ENCODE data around the gene FOXE1. TPM values are rescaled to one million over a fixed set of nuclear protein-coding genes. Genes with fewer than 3 reads are reported as not detected.

The FOXE1 gene
- not detected for total RNA-seq

GRCh38 chr9:97853056-97853843, at the start of gene FOXE1:
Gene FOXE1, plus strand, starts transcription at chr9:97853226. Its CDS starts 689 bp downstream, at chr9:97853915.
- H3K9me3 ChIP-seq, result no peaks in the 10 kb centered on the region
- intact Hi-C loops (cut with DNase I; ENCODE audit: low total_unique reads), result no loop called here
- H3K36me3 ChIP-seq, result no peaks in the 10 kb centered on the region
- TF ChIP-seq CTCF (IDR thresholded peaks at IDR 0.05) (no peak), EP300 (IDR thresholded peaks at IDR 0.05; ENCODE audit: low read depth) (no peak), POLR2AphosphoS5 (IDR thresholded peaks at IDR 0.05) (no peak), POLR2A (IDR thresholded peaks at IDR 0.05) (no peak)
- peaks cover 4 to 44% (median 22%) of the 10 kb centered on the region in 4 donors for H3K4me1 ChIP-seq
- in situ Hi-C loops (cut with MboI; ENCODE audit: low pct_ligation_motif_present in 1 of 4, low pct_unique_long_range_greater_than_20kb in 1 of 4, low sequenced_read_pairs in 3 of 4), result no loop called here
- H3K27me3 ChIP-seq, result peaks cover 100% of the 10 kb centered on the region
- peak within 1 kb of the TSS in 3 of 4 donors; percentile 13 to 50 (median 29) for H3K4me3 ChIP-seq
- H3K27ac ChIP-seq, result no peak within 1 kb of the TSS
- DNase-seq, result no peak
- WGBS, 2 donors (ENCODE audit: low coverage in 1 of 2), result 3% methylated on average over 46 of the region's 83 CpGs; no CpG with 5 or more reads in 1 of the 2 donors

GRCh38 chr9:97804059-97804365, 49.0 kb upstream of the FOXE1 start:
- Histone ChIP-seq H3K27me3 (peaks cover 60% of the 10 kb centered on the region), H3K4me3 (peak overlapping the region in 3 of 4 donors; percentile 37 to 57 (median 47)), H3K36me3 (no peaks in the 10 kb centered on the region), H3K4me1 (peaks cover 0 to 10% (median 7%) of the 10 kb centered on the region in 4 donors), H3K9me3 (no peaks in the 10 kb centered on the region), H3K27ac (no peak overlapping the region)
- WGBS, 2 donors (ENCODE audit: low coverage in 1 of 2), result 78 to 80% methylated on average over 1 to 5 of the region's 5 CpGs
- in situ Hi-C loops (cut with MboI; ENCODE audit: low pct_ligation_motif_present in 1 of 4, low pct_unique_long_range_greater_than_20kb in 1 of 4, low sequenced_read_pairs in 3 of 4), result loop anchor here in 1 of 4 donors (25.0 kb wide), 1 partner anchor 92 kb away; no protein-coding TSS in a partner anchor
- intact Hi-C loops (cut with DNase I; ENCODE audit: low total_unique reads), result no loop called here
- DNase-seq, result no peak
- no peak for TF ChIP-seq CTCF (IDR thresholded peaks at IDR 0.05)
- TF ChIP-seq POLR2AphosphoS5 (IDR thresholded peaks at IDR 0.05), result no peak
- TF ChIP-seq EP300 (IDR thresholded peaks at IDR 0.05; ENCODE audit: low read depth), result no peak
- TF ChIP-seq POLR2A (IDR thresholded peaks at IDR 0.05), result no peak

GRCh38 chr9:97806721-97807120, 46.3 kb upstream of the FOXE1 start:
- no peaks in the 10 kb centered on the region for H3K36me3 ChIP-seq
- TF ChIP-seq POLR2A (IDR thresholded peaks at IDR 0.05), result no peak
- no peak for TF ChIP-seq POLR2AphosphoS5 (IDR thresholded peaks at IDR 0.05)
- no peak for TF ChIP-seq EP300 (IDR thresholded peaks at IDR 0.05; ENCODE audit: low read depth)
- H3K27me3 ChIP-seq, result peaks cover 46% of the 10 kb centered on the region
- in situ Hi-C loops (cut with MboI; ENCODE audit: low pct_ligation_motif_present in 1 of 4, low pct_unique_long_range_greater_than_20kb in 1 of 4, low sequenced_read_pairs in 3 of 4) (loop anchor here in 1 of 4 donors (25.0 kb wide), 1 partner anchor 94 kb away; no protein-coding TSS in a partner anchor), intact Hi-C loops (cut with DNase I; ENCODE audit: low total_unique reads) (no loop called here)
- 63 to 88% methylated on average over 2 of the region's 2 CpGs for WGBS, 2 donors (ENCODE audit: low coverage in 1 of 2)
- no peaks in the 10 kb centered on the region for H3K9me3 ChIP-seq
- no peak overlapping the region for H3K27ac ChIP-seq
- H3K4me1 ChIP-seq, result peaks cover 0 to 10% (median 7%) of the 10 kb centered on the region in 4 donors
- H3K4me3 ChIP-seq, result no peak overlapping the region
- no peak for DNase-seq

GRCh38 chr9:97807681-97808080, 45.3 kb upstream of the FOXE1 start:
- WGBS, 2 donors (ENCODE audit: low coverage in 1 of 2), result 55 to 57% methylated on average over 1 to 2 of the region's 2 CpGs
- H3K27ac ChIP-seq, result no peak overlapping the region
- H3K4me3 ChIP-seq, result no peak overlapping the region
- H3K9me3 ChIP-seq, result no peaks in the 10 kb centered on the region
- intact Hi-C loops (cut with DNase I; ENCODE audit: low total_unique reads) (no loop called here), in situ Hi-C loops (cut with MboI; ENCODE audit: low pct_ligation_motif_present in 1 of 4, low pct_unique_long_range_greater_than_20kb in 1 of 4, low sequenced_read_pairs in 3 of 4) (loop anchor here in 1 of 4 donors (25.0 kb wide), 1 partner anchor 95 kb away; no protein-coding TSS in a partner anchor)
- no peak for TF ChIP-seq POLR2AphosphoS5 (IDR thresholded peaks at IDR 0.05)
- TF ChIP-seq POLR2A (IDR thresholded peaks at IDR 0.05), result no peak
- no peak for TF ChIP-seq EP300 (IDR thresholded peaks at IDR 0.05; ENCODE audit: low read depth)
- no peak for TF ChIP-seq CTCF (IDR thresholded peaks at IDR 0.05)
- no peak for DNase-seq
- H3K36me3 ChIP-seq, result no peaks in the 10 kb centered on the region
- peaks cover 0 to 10% (median 7%) of the 10 kb centered on the region in 4 donors for H3K4me1 ChIP-seq
- H3K27me3 ChIP-seq, result peaks cover 40% of the 10 kb centered on the region

All from transverse colon (tissue), 4 donors.